HG03378 (cell line): Measurements from ENCODE around the gene AP3S2.
"Not testable (repeated sequence)": the region's sequence is repeated elsewhere in the genome, so short reads cannot be mapped to it uniquely, and the experiment has no call there.

Source experiments
- ATAC-seq: cut with Tn5 transposase; IDR thresholded peaks from one replicate; pipeline ENCODE4 v1.9.1; 2021; ENCODE audit warnings: mild to moderate bottlenecking, moderate library complexity; ENCODE audit not compliant: unreplicated experiment

Gene AP3S2

GRCh38 chr15:89783111-89783860 is 110.5 kb downstream of the AP3S2 start:
- no peak for ATAC-seq

- not testable (repeated sequence) for ATAC-seq
Measured at GRCh38 chr15:89782619-89782950, 111.2 kb downstream of the AP3S2 start.

GRCh38 chr15:89781891-89782618 is 111.7 kb downstream of the AP3S2 start:
- ATAC-seq, result no peak

GRCh38 chr15:89781055-89781454 is 112.7 kb downstream of the AP3S2 start:
- no peak for ATAC-seq

GRCh38 chr15:89780601-89781000 is 113.2 kb downstream of the AP3S2 start:
- ATAC-seq, result no peak
